Endothelial cell of umbilical vein (primary cell): ENCODE results near the gene KLF8.

Source experiments
- EZH2 ChIP-seq: IDR thresholded peaks from 2 replicates; pipeline ENCODE4 v1.6.1; 2012; ENCODE audit warnings: borderline replicate concordance, low read depth, mild to moderate bottlenecking, moderate library complexity, low read length, inconsistent platforms; ENCODE audit not compliant: severe bottlenecking
- FOS ChIP-seq: IDR thresholded peaks from 2 replicates; pipeline ENCODE4 v1.6.1; 2011; ENCODE audit warnings: mild to moderate bottlenecking, low read length, moderate library complexity, borderline replicate concordance; ENCODE audit not compliant: insufficient read depth
- JUN ChIP-seq: IDR thresholded peaks from 2 replicates; pipeline ENCODE4 v1.6.1; 2011; ENCODE audit warnings: borderline replicate concordance, low read depth; ENCODE audit not compliant: insufficient read length, insufficient read depth
- MYC ChIP-seq: IDR thresholded peaks from one replicate; pipeline ENCODE4 v1.6.1; 2011; ENCODE audit warnings: mild to moderate bottlenecking, low read depth, low read length
- POLR2A ChIP-seq: IDR thresholded peaks from 2 replicates; pipeline ENCODE4 v1.6.1; 2012; ENCODE audit warnings: low read depth, mild to moderate bottlenecking, control low read depth, low read length
- POLR2AphosphoS5 ChIP-seq: IDR thresholded peaks from 2 replicates; pipeline ENCODE4 v1.6.1; 2012; ENCODE audit warnings: low read depth, mild to moderate bottlenecking, control low read depth, low read length, moderate library complexity; ENCODE audit not compliant: insufficient read depth
- TF ChIP-seq, protein P1 (sequence below), 2 donors: IDR thresholded peaks; 1 replicate in 1 of 2; 2 replicates in 1 of 2; pipeline ENCODE4 v1.5.1; 2011; ENCODE audit warnings: low read length in 2 of 2, mild to moderate bottlenecking in 2 of 2, moderate library complexity in 2 of 2, control low read depth in 1 of 2, inconsistent platforms in 1 of 2, low read depth in 1 of 2; ENCODE audit not compliant: insufficient read depth in 1 of 2; ENCODE audit errors: extremely low read depth in 1 of 2
- TF ChIP-seq, protein P2 (sequence below): IDR thresholded peaks from 2 replicates; pipeline ENCODE4 v1.6.1; 2011; ENCODE audit not compliant: insufficient read depth, insufficient read length

DNA sequence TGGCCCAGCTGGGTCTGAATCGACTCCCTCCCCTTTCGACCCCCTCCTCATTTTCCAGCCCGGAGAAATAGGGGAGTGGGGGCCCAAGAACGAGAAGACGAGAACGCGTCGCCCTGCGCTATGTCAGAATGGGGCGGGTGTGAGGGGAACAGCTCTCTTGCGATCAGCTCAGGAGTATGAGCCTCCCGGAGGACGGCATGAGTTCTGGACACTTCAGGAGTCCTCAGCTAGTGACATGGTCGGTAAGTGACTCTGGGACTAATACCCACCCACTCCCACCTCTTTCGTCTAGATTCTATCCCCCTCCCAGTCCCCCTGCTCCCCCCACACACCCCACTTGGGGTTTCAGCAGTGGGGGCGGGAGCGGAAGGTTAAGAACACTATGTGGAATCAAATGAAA is 944 bp downstream of the KLF8 start:
- TF ChIP-seq POLR2A (no peak), POLR2AphosphoS5 (no peak), EZH2 (no peak), FOS (no peak), MYC (no peak), JUN (no peak)
- TF ChIP-seq, protein P1, sequence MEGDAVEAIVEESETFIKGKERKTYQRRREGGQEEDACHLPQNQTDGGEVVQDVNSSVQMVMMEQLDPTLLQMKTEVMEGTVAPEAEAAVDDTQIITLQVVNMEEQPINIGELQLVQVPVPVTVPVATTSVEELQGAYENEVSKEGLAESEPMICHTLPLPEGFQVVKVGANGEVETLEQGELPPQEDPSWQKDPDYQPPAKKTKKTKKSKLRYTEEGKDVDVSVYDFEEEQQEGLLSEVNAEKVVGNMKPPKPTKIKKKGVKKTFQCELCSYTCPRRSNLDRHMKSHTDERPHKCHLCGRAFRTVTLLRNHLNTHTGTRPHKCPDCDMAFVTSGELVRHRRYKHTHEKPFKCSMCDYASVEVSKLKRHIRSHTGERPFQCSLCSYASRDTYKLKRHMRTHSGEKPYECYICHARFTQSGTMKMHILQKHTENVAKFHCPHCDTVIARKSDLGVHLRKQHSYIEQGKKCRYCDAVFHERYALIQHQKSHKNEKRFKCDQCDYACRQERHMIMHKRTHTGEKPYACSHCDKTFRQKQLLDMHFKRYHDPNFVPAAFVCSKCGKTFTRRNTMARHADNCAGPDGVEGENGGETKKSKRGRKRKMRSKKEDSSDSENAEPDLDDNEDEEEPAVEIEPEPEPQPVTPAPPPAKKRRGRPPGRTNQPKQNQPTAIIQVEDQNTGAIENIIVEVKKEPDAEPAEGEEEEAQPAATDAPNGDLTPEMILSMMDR (IDR thresholded peaks at IDR 0.05; ENCODE audit: extremely low read depth in 1 of 2, insufficient read depth in 1 of 2, low read depth in 1 of 2, low read length in 2 of 2): no peak
- TF ChIP-seq, protein P2, sequence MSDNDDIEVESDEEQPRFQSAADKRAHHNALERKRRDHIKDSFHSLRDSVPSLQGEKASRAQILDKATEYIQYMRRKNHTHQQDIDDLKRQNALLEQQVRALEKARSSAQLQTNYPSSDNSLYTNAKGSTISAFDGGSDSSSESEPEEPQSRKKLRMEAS: no peak
